RWPE1 (cell line): ENCODE results near the gene GLRX.

Experiments
- CTCF ChIA-PET: fragments of 350-600 bp; sonication (Branson Sonifier 250); formaldehyde crosslinking; extraction: SDS; loops from one replicate; lab custom pipeline; 2021; lab: Yijun Ruan, JAX
- POLR2A ChIA-PET: fragments of 400-600 bp; formaldehyde crosslinking; extraction: SDS; loops from one replicate; lab custom pipeline; 2020; ENCODE audit warnings: antibody characterized with exemption; ENCODE audit not compliant: low non-redundant PET; lab: Yijun Ruan, JAX
- DNase-seq: peaks from one replicate; pipeline ENCODE4 v3.0.0; 2012; ENCODE audit warnings: low spot score
- H3K27ac ChIP-seq: fragments of 450-650 bp; 2 replicates; pipeline ENCODE4 v1.5.1; 2017
- CTCF ChIP-seq: fragments of 450-650 bp; conservative IDR thresholded peaks from 2 replicates; pipeline ENCODE4 v1.5.1; 2017; ENCODE audit warnings: low read depth, mild to moderate bottlenecking

The GLRX gene

GRCh38 chr5:95859661-95860060, 37.1 kb upstream of the GLRX start:
- ChIA-PET CTCF (interaction anchor here (0.5 to 3.3 kb wide), 3 partner anchors 11 to 477 kb away, joined by 3 to 19 read pairs (median 3); no protein-coding TSS in a partner anchor), POLR2A (no interaction called here)
- no peak for TF ChIP-seq CTCF
- DNase-seq: no peak
- H3K27ac ChIP-seq: peak overlapping the region; percentile 91

- ChIA-PET POLR2A (no interaction called here), CTCF (interaction anchor here (0.5 to 3.3 kb wide), 9 partner anchors 10 to 745 kb away, joined by 3 to 19 read pairs (median 3); no protein-coding TSS in a partner anchor)
- peak overlapping the region; percentile 91 for H3K27ac ChIP-seq
- TF ChIP-seq CTCF: peak; percentile 99
- peak; percentile 97 for DNase-seq
These were observed 36.4 kb upstream of the GLRX start for GRCh38 chr5:95858661-95859595.

GRCh38 chr5:95858023-95858461, 35.5 kb upstream of the GLRX start:
- H3K27ac ChIP-seq: peak overlapping the region; percentile 91
- DNase-seq: no peak
- TF ChIP-seq CTCF: no peak
- POLR2A ChIA-PET: no interaction called here
- CTCF ChIA-PET: interaction anchor here (1.3 to 3.3 kb wide), 2 partner anchors 10 to 479 kb away, joined by 3 to 19 read pairs; no protein-coding TSS in a partner anchor

GRCh38 chr5:95857185-95857945, 34.8 kb upstream of the GLRX start:
- H3K27ac ChIP-seq: peak overlapping the region; percentile 91
- CTCF ChIA-PET: interaction anchor here (0.6 to 3.3 kb wide), 6 partner anchors 10 to 826 kb away, joined by 3 to 19 read pairs (median 4); no protein-coding TSS in a partner anchor
- no peak for TF ChIP-seq CTCF
- POLR2A ChIA-PET: interaction anchor here (0.5 to 0.6 kb wide), 2 partner anchors 14 to 29 kb away, joined by 3 to 4 read pairs; no protein-coding TSS in a partner anchor
- DNase-seq: no peak

GRCh38 chr5:95856501-95856981, 34.0 kb upstream of the GLRX start:
- TF ChIP-seq CTCF: no peak
- ChIA-PET POLR2A (interaction anchor here (0.5 to 0.6 kb wide), 2 partner anchors 13 to 30 kb away, joined by 3 to 4 read pairs; no protein-coding TSS in a partner anchor), CTCF (interaction anchor here (0.6 to 1.3 kb wide), 6 partner anchors 9 to 827 kb away, joined by 3 to 5 read pairs (median 4); no protein-coding TSS in a partner anchor)
- no peak for DNase-seq
- H3K27ac ChIP-seq: no peak overlapping the region
